Myocyte (in vitro differentiated cells): ENCODE measurements around the gene CDH4. TPM values are rescaled to one million over a fixed set of nuclear protein-coding genes. Genes with fewer than 3 reads are reported as not detected.
"Not testable (repeated sequence)": the region's sequence is repeated elsewhere in the genome, so short reads cannot be mapped to it uniquely, and the experiment has no call there.

ENCODE experiments used
- DNase-seq: peaks from one replicate; pipeline ENCODE4 v3.0.0-alpha.2; 2012; ENCODE audit warnings: low read depth
- total RNA-seq: library from RNA; depleted of rRNA; stranded (reverse); fragments of >200 nt; gene quantifications from 2 replicates; pipeline ENCODE4 v1.2.3, GENCODE V29; 2014

The CDH4 gene
- total RNA-seq, 1 donor from 2014 or later, result 0.45 TPM

- DNase-seq, result no peak
These were observed 599.2 kb downstream of the CDH4 start for GRCh38 chr20:61850926-61851900.

GRCh38 chr20:61852268-61853072 is 600.4 kb downstream of the CDH4 start:
- DNase-seq, result no peak

- no peak for DNase-seq
These were observed 601.3 kb downstream of the CDH4 start for GRCh38 chr20:61853073-61854005.

GRCh38 chr20:61854538-61854937 is 602.5 kb downstream of the CDH4 start:
- DNase-seq, result not testable (repeated sequence)

- no peak for DNase-seq
These were observed 603.2 kb downstream of the CDH4 start for GRCh38 chr20:61855286-61855685.

- DNase-seq, result no peak
These were observed 604.8 kb downstream of the CDH4 start for GRCh38 chr20:61856626-61857413.

GRCh38 chr20:61857414-61857775 is 605.3 kb downstream of the CDH4 start:
- no peak for DNase-seq

GRCh38 chr20:61857884-61858283 is 605.8 kb downstream of the CDH4 start:
- no peak for DNase-seq

- no peak for DNase-seq
These were observed 607.7 kb downstream of the CDH4 start for GRCh38 chr20:61859767-61860166.

- DNase-seq, result no peak
These were observed 608.4 kb downstream of the CDH4 start for GRCh38 chr20:61860260-61860987.

- DNase-seq, result peak; percentile 17
These were observed 609.2 kb downstream of the CDH4 start for GRCh38 chr20:61861054-61861841.

- DNase-seq, result no peak
These were observed 609.8 kb downstream of the CDH4 start for GRCh38 chr20:61861858-61862257.

GRCh38 chr20:61862881-61863280 is 610.8 kb downstream of the CDH4 start:
- DNase-seq, result no peak

GRCh38 chr20:61864481-61864880 is 612.4 kb downstream of the CDH4 start:
- no peak for DNase-seq

GRCh38 chr20:61865353-61865752 is 613.3 kb downstream of the CDH4 start:
- no peak for DNase-seq

- DNase-seq, result no peak
These were observed 614.1 kb downstream of the CDH4 start for GRCh38 chr20:61866165-61866564.

GRCh38 chr20:61868006-61868405 is 615.9 kb downstream of the CDH4 start:
- DNase-seq, result no peak

GRCh38 chr20:61868466-61869090 is 616.5 kb downstream of the CDH4 start:
- DNase-seq, result no peak
